ENCODE results near the gene PRKAG2.

DNA sequence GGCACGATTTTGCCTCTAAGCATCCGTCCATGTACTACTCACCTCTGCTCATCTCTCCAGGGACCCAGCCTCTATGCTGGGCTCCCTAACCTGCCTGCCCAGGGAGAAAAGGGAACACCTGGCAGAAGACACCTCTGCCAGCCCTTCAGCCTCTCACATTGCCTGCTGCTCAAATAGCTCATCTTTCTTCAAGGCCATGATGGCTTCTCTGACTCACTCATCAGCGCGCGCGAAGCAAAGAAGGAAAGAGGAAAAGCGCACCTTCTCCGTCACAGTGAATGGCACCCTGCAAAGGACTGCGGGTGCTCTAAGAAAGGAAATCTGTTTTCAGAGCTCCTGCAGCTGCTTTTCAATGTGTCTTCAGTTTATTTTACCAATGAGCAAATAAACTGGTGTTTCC lies 174.0 kb downstream of the PRKAG2 start:
- TF ChIP-seq CTCF (conservative IDR thresholded peaks at IDR 0.05 in 1 of 2, IDR thresholded peaks at IDR 0.05 in 1 of 2; ENCODE audit: extremely low read depth in 1 of 2, insufficient read depth in 1 of 2, low read depth in 1 of 2, low read length in 2 of 2) (no peak), EZH2 (IDR thresholded peaks at IDR 0.05; ENCODE audit: borderline replicate concordance, low read length) (no peak)

Data from mammary epithelial cell (primary cell).